ENCODE data around the gene GSS.

Gene GSS

DNA sequence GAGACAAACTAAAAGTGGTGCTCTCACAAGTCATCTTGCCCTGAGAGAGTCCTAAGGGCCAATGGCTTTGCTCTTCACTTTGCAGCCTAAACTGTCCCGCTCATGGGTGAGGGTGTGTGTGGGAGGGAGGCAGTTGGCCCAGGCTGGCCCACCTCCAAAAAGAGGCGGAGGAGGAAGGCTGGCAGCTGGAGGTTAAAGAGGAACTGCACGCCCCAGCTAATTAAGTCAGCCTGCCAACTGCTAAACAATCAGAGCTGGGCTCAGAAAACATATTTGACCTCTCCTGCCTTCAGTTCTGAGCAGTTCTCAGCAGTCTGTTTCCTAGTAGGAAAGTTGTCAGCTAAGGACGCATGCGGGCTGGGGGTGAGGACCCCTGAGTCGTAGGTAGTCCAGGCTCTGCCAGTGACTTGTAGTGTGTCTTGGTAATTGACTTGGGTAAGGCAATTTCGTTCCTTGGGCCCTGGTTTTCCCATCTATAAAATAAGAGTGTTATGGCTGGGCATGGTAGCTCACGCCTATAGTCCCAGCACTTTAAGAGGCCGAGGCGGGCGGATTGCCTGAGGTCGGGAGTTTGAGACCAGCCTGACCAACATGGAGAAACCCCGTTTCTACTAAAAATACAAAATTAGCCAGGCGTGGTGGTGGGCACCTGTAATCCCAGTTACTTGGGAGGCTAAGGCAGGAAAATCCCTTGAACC lies 17.0 kb downstream of the GSS start:
- DNase-seq, result peak; percentile 35 to 36
- TF ChIP-seq POLR2A (IDR thresholded peaks at IDR 0.05; ENCODE audit: low read length) (no peak), GATA1 (IDR thresholded peaks at IDR 0.05; ENCODE audit: low read depth, low read length) (no peak)

GRCh38 chr20:34931771-34932170 lies 23.8 kb downstream of the GSS start:
- DNase-seq, result no peak
- no peak for TF ChIP-seq POLR2A (IDR thresholded peaks at IDR 0.05; ENCODE audit: low read length)

- no peak for DNase-seq
- no peak for TF ChIP-seq POLR2A (IDR thresholded peaks at IDR 0.05; ENCODE audit: low read length)
- TF ChIP-seq GATA1 (IDR thresholded peaks at IDR 0.05; ENCODE audit: low read depth, low read length), result no peak
Observed at GRCh38 chr20:34928411-34928810, 27.2 kb downstream of the GSS start.

GRCh38 chr20:34927736-34928135 lies 27.9 kb downstream of the GSS start:
- no peak for DNase-seq
- TF ChIP-seq GATA1 (IDR thresholded peaks at IDR 0.05; ENCODE audit: low read depth, low read length), result no peak
- TF ChIP-seq POLR2A (IDR thresholded peaks at IDR 0.05; ENCODE audit: low read length), result no peak

GRCh38 chr20:34926581-34926980 lies 29.0 kb downstream of the GSS start:
- no peak for DNase-seq
- no peak for TF ChIP-seq POLR2A (IDR thresholded peaks at IDR 0.05; ENCODE audit: low read length)
- TF ChIP-seq GATA1 (IDR thresholded peaks at IDR 0.05; ENCODE audit: low read depth, low read length), result no peak

- TF ChIP-seq GATA1 (IDR thresholded peaks at IDR 0.05; ENCODE audit: low read depth, low read length) (no peak), POLR2A (IDR thresholded peaks at IDR 0.05; ENCODE audit: low read length) (no peak)
- DNase-seq, result no peak
Observed at GRCh38 chr20:34925981-34926380, 29.6 kb downstream of the GSS start.

DNA sequence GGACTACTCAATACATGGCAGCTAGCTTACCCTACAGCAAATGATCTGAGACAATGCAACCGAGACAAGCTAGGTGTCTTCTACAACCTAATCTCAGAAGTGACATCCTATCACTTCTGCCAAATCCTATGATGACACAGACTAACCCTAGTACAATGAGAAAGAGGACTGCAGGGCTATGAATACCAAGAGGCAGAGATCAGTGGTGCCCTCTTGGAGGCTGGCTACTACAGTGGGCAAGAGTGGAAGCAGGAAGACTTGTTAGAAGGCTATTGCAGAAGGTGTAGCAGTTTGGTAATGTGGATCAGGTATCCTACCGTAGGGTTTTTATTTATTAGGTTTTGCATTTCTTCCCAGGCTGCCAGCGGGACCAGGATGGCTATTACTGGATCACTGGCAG lies 30.3 kb downstream of the GSS start:
- no peak for DNase-seq

DNA sequence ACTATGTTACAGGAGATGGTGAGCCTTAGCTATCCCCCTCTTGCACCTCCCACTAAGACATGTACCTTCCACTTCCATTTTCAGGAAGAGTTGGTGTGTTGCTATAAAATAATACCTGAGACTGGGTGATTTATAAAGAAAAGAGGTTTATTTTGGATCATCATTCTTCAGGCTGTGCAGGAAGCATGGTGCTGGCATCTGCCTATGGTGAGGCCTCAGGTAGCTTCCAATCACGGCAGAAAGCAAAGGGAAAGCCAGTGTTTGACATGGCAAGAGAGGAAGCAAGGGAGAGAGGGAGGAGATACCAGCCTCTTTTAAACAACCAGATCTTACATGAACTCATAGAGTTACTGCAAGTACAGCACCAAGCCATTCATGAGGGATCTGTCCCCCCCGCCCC lies 32.2 kb downstream of the GSS start:
- no peak for TF ChIP-seq POLR2A (IDR thresholded peaks at IDR 0.05; ENCODE audit: low read length)
- no peak for TF ChIP-seq GATA1 (IDR thresholded peaks at IDR 0.05; ENCODE audit: low read depth, low read length)
- no peak for DNase-seq

More for the DNA sequence above, 30.3 kb downstream of the GSS start:
- no peak for TF ChIP-seq POLR2A (IDR thresholded peaks at IDR 0.05; ENCODE audit: low read length)
- no peak for TF ChIP-seq GATA1 (IDR thresholded peaks at IDR 0.05; ENCODE audit: low read depth, low read length)

GRCh38 chr20:34922654-34923381 lies 32.8 kb downstream of the GSS start:
- TF ChIP-seq POLR2A (IDR thresholded peaks at IDR 0.05; ENCODE audit: low read length) (no peak), GATA1 (IDR thresholded peaks at IDR 0.05; ENCODE audit: low read depth, low read length) (no peak)
- DNase-seq, result no peak

DNA sequence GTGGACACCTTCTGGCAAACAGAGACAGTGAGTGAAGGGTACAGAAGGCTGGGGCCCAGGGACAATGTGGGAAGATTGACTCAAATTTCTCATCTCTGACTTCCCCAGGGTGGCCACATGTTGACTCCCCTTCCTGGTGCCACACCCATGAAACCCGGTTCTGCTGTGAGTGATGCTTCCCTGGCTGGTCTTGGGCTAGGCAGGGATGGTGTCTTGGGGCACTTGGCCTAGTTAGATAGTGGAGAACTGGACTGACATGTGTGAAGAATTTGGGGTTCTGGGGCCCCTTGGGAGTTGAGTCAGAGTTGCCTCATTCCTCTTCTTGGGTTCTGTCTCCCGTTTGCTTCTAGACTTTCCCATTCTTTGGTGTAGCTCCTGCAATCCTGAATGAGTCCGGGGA lies 34.2 kb downstream of the GSS start:
- TF ChIP-seq POLR2A (IDR thresholded peaks at IDR 0.05; ENCODE audit: low read length) (no peak), GATA1 (IDR thresholded peaks at IDR 0.05; ENCODE audit: low read depth, low read length) (no peak)
- no peak for DNase-seq

GRCh38 chr20:34920055-34920454 lies 35.6 kb downstream of the GSS start:
- TF ChIP-seq GATA1 (IDR thresholded peaks at IDR 0.05; ENCODE audit: low read depth, low read length) (no peak), POLR2A (IDR thresholded peaks at IDR 0.05; ENCODE audit: low read length) (no peak)
- DNase-seq, result no peak

DNA sequence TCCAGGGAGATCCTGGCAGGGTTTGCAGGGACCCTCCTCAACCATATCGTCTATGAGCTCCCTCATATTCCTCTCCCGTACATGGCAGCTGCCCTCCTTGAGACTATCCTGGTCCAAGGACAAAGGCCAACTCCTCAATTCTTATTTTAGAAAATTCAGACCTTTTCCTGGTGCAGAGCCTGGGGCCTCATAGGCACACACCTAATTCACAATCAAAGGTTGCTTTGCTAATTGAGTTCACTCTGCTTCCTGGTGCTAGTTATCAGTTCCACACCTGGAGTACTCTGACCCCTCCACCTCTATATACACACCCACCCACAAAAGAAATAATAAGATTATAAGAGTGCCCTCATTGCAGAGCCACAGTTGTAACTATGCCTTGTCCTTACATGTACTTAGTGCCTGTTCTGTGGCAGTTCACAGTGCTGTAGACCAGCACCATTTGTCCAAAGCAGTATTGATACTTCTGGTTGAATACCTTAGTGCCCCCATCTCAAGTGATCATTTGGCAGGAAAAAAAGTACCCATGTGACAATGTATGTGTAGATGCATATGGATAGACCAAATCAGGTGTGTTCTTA lies 38.7 kb downstream of the GSS start:
- DNase-seq, result no peak
- TF ChIP-seq GATA1 (IDR thresholded peaks at IDR 0.05; ENCODE audit: low read depth, low read length), result no peak
- TF ChIP-seq POLR2A (IDR thresholded peaks at IDR 0.05; ENCODE audit: low read length), result no peak

- TF ChIP-seq POLR2A (IDR thresholded peaks at IDR 0.05; ENCODE audit: low read length) (no peak), GATA1 (IDR thresholded peaks at IDR 0.05; ENCODE audit: low read depth, low read length) (no peak)
Observed at GRCh38 chr20:34915749-34916455, 39.7 kb downstream of the GSS start.

DNA sequence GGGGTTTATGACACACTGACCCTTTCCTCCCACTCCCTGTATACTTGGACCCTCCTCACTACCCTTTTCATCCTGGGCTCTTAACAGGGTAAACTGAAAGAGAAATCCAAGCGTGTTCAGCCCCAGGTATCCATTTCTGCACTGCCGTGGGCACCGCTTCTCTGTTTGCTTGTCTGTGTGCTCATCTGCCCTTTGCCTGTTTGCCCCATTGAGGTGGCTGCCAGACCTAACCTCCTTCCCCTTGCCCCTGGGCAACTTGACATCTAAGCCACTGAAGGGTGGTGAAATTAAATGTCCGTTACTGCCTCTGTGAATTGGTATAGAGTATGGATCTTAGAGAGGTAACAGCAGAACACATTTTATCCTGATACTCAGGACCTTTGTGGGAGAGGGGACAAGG lies 40.5 kb downstream of the GSS start:
- DNase-seq, result no peak
- TF ChIP-seq POLR2A (IDR thresholded peaks at IDR 0.05; ENCODE audit: low read length) (no peak), GATA1 (IDR thresholded peaks at IDR 0.05; ENCODE audit: low read depth, low read length) (no peak)

More at GRCh38 chr20:34915749-34916455, 39.7 kb downstream of the GSS start:
- DNase-seq, result peak in 1 of 2 experiments; percentile 19

Data from erythroblast (primary cell).